GM12878 (cell line): ENCODE measurements around the gene HIC1. TPM values are rescaled to one million over a fixed set of nuclear protein-coding genes. Genes with fewer than 3 reads are reported as not detected.

Experiments used
- ATAC-seq: fragments of 200-7000 bp; cut with Tn5 transposase; 3 replicates; pipeline ENCODE4 v1.9.1; 2020; ENCODE audit warnings: mild to moderate bottlenecking, moderate library complexity
- BruUV-seq: library from RNA; stranded (reverse); fragments of 400-500 nt; replicated peaks from 2 replicates; lab custom pipeline; 2021; lab: Mats Ljungman, UMichigan
- CTCF ChIA-PET: fragments of 300-600 bp; sonication (Branson Sonifier 250); formaldehyde crosslinking; extraction: SDS; loops from one replicate; lab custom pipeline; 2021; ENCODE audit warnings: inconsistent platforms; lab: Yijun Ruan, JAX
- POLR2A ChIA-PET: fragments of 350-600 bp; formaldehyde crosslinking; extraction: SDS; loops from one replicate; lab custom pipeline; 2021; ENCODE audit warnings: inconsistent platforms; lab: Charles Lee
- RAD21 ChIA-PET: fragments of 300-600 bp; sonication (Branson Sonifier 250); formaldehyde crosslinking; loops from one replicate; lab custom pipeline; 2023; ENCODE audit warnings: antibody characterized with exemption; ENCODE audit not compliant: unreplicated experiment; lab: Charles Lee
- SMC1A ChIA-PET: fragments of 300-600 bp; sonication (Branson Sonifier 250); formaldehyde crosslinking; loops from one replicate; lab custom pipeline; 2023; ENCODE audit not compliant: unreplicated experiment, uncharacterized antibody; lab: Charles Lee
- DNase-seq: peaks from one replicate; pipeline ENCODE4 v3.0.0-alpha.2; 2011; ENCODE audit warnings: low read depth, low spot score
- FAIRE-seq: peaks from 3 replicates; lab custom pipeline; 2011; peaks lifted over from hg19 to GRCh38; lab: Jason Lieb, UNC
- H2AFZ ChIP-seq: 2 replicates; pipeline ENCODE4 v1.6.0; 2011; ENCODE audit warnings: low read depth, low read length, control low read depth; ENCODE audit not compliant: control insufficient read depth
- H3K27ac ChIP-seq: 2 replicates; pipeline ENCODE4 v1.5.1; 2011; ENCODE audit warnings: control low read depth; ENCODE audit not compliant: control insufficient read depth, insufficient read depth
- H3K27me3 ChIP-seq, 2 experiments: replicated peaks in 1 of 2; 2 replicates each; pipeline versions ENCODE4 v1.6.0 to v1.6.1; 2011; ENCODE audit warnings: low read length in 1 of 2; ENCODE audit not compliant: control insufficient read depth in 2 of 2, insufficient read depth in 2 of 2
- H3K36me3 ChIP-seq, 2 experiments: 2 replicates each; pipeline ENCODE4 v1.5.1; 2011; ENCODE audit warnings: low read length in 1 of 2; ENCODE audit not compliant: control insufficient read depth in 2 of 2, insufficient read depth in 2 of 2
- H3K4me1 ChIP-seq: 2 replicates; pipeline ENCODE4 v1.6.1; 2011; ENCODE audit warnings: mild to moderate bottlenecking, low read length, moderate library complexity, mixed read lengths; ENCODE audit not compliant: control insufficient read depth, insufficient read depth
- H3K4me2 ChIP-seq: 2 replicates; pipeline ENCODE4 v1.6.0; 2011; ENCODE audit warnings: control low read depth; ENCODE audit not compliant: control insufficient read depth, insufficient read depth
- H3K4me3 ChIP-seq: fragments of 200-600 bp; sonication (generic); 2 replicates; pipeline ENCODE4 v1.5.1; 2016
- H3K79me2 ChIP-seq: 2 replicates; pipeline ENCODE4 v1.6.0; 2011; ENCODE audit warnings: low read length; ENCODE audit not compliant: control insufficient read depth, insufficient read depth
- H3K9ac ChIP-seq: 2 replicates; pipeline ENCODE4 v1.8.0; 2011; ENCODE audit warnings: low read length, control low read depth, mixed read lengths; ENCODE audit not compliant: control insufficient read depth, insufficient read depth
- H3K9me3 ChIP-seq: replicated peaks from 3 replicates; pipeline ENCODE4 v1.5.1; 2011; ENCODE audit warnings: mild to moderate bottlenecking, low read length; ENCODE audit not compliant: control insufficient read depth, insufficient read depth
- H4K20me1 ChIP-seq: 2 replicates; pipeline ENCODE4 v1.6.0; 2011; ENCODE audit not compliant: control insufficient read depth, insufficient read depth
- MLLT1 ChIP-seq: fragments of 450-650 bp; IDR thresholded peaks from 2 replicates; pipeline ENCODE4 v1.6.1; 2016; ENCODE audit warnings: mild to moderate bottlenecking
- PBX3 ChIP-seq: IDR thresholded peaks from 2 replicates; pipeline ENCODE4 v1.6.1; 2011; ENCODE audit warnings: mild to moderate bottlenecking, low read depth, low read length, moderate library complexity; ENCODE audit not compliant: insufficient replicate concordance
- REST ChIP-seq: IDR thresholded peaks from 2 replicates; pipeline ENCODE4 v1.6.1; 2012; ENCODE audit warnings: mild to moderate bottlenecking, low read depth, low read length
- SPI1 ChIP-seq: IDR thresholded peaks from 2 replicates; pipeline ENCODE4 v1.6.1; 2011; ENCODE audit warnings: low read depth, mild to moderate bottlenecking, low read length, moderate library complexity, borderline replicate concordance; ENCODE audit not compliant: insufficient read depth
- WGBS: methylation state at CpG from one replicate; pipeline ENCODE4 v1.1.6; 2016; ENCODE audit warnings: low lambda C conversion rate; ENCODE audit not compliant: insufficient replicate concordance, insufficient coverage; ENCODE audit errors: missing lambda C conversion rate; 5-methylcytosine and 5-hydroxymethylcytosine counted together
- in situ Hi-C: fragments of 300-500 bp; cut with MboI; formaldehyde crosslinking; loops from 9 replicates; pipeline ENCODE4 v1.14.3; 2018; ENCODE audit warnings: mixed read lengths
- intact Hi-C: fragments of 100-400 bp; cut with micrococcal nuclease; formaldehyde crosslinking; loops from one replicate; pipeline ENCODE4 v1.14.2; 2022; ENCODE audit not compliant: unreplicated experiment
- polyA plus RNA-seq, 11 experiments: library from polyadenylated mRNA; depleted of rRNA in 4 of 11; unstranded in 6 of 11; stranded (reverse) in 5 of 11; fragments of >200 nt; fragmentation: Nextera tagmentation in 4 of 11; fragmentation: Illumina TruSeq in 1 of 11; extraction: Ambion mirVana in 4 of 11; extraction: Trizol in 1 of 11; gene quantifications; 1 replicate in 1 of 11; 2 replicates in 10 of 11; pipeline versions ENCODE4 v1.2.1 to v1.2.3, GENCODE V29; 2011 to 2016; ENCODE audit warnings: inconsistent platforms in 2 of 11, missing spikeins in 2 of 11, low read depth in 1 of 11
- total RNA-seq, 4 experiments: library from RNA; depleted of rRNA in 3 of 4; stranded (reverse); fragments of >200 nt in 3 of 4; fragmentation: Illumina TruSeq in 1 of 4; extraction: Trizol in 1 of 4; gene quantifications; 2 replicates each; pipeline versions ENCODE4 v1.2.1 to v1.2.3, GENCODE V29; 2013 to 2021

The HIC1 gene
- total and polyA plus RNA-seq, 10 of the 15 experiments (the other 5 are each of a cell fraction or from before 2014, with no cell fraction given): 0.11 to 61.1 (median 4.9) TPM

- no peaks in the 10 kb centered on the region for H4K20me1 ChIP-seq
- WGBS: 85% methylated on average over 15 of the region's 15 CpGs
- peak; percentile 23; the same call in 1 of the 3 replicates for ATAC-seq
- BruUV-seq: no TSS peak
- RAD21 ChIA-PET: interaction anchor here (1.1 to 2.3 kb wide), 2 partner anchors 12 kb away, joined by 4 to 7 read pairs; no protein-coding TSS in a partner anchor
- H3K36me3 ChIP-seq: peaks cover 0 to 5% of the 10 kb centered on the region in 2 experiments; a peak in 2 of 4 replicates
- SMC1A ChIA-PET: interaction anchor here (0.6 to 1.4 kb wide), 3 partner anchors 22 to 38 kb away, joined by 3 to 5 read pairs (median 4); no protein-coding TSS in a partner anchor
- FAIRE-seq: no peak
- no peak overlapping the region for H3K27ac ChIP-seq
- H3K4me1 ChIP-seq: peaks cover 7% of the 10 kb centered on the region
- DNase-seq: no peak
- no peaks in the 10 kb centered on the region for H3K9me3 ChIP-seq
- POLR2A ChIA-PET: interaction anchor here (0.9 kb wide), 1 partner anchor 129 kb away, joined by 4 read pairs; no protein-coding TSS in a partner anchor
- no peak overlapping the region for H3K4me3 ChIP-seq
- H3K27me3 ChIP-seq: no peaks in the 10 kb centered on the region
- no peak overlapping the region for H3K9ac ChIP-seq
- H3K4me2 ChIP-seq: no peak overlapping the region
- in situ Hi-C loops (no loop called here), intact Hi-C loops (no loop called here)
- TF ChIP-seq MLLT1 (no peak), SPI1 (peak; percentile 28; the same call in 1 of the 2 replicates), PBX3 (peak; percentile 13), REST (no peak)
- H2AFZ ChIP-seq: no peak overlapping the region
- no peaks in the 10 kb centered on the region for H3K79me2 ChIP-seq
- CTCF ChIA-PET: interaction anchor here (1.5 to 2.0 kb wide), 3 partner anchors 8 to 21 kb away, joined by 6 read pairs; no protein-coding TSS in a partner anchor
Observed at GRCh38 chr17:2101448-2102257, 46.8 kb downstream of the HIC1 start.
